ENCODE measurements around the gene TTC39B.
"Not testable (repeated sequence)": the region's sequence is repeated elsewhere in the genome, so short reads cannot be mapped to it uniquely, and the experiment has no call there.

Gene TTC39B

GRCh38 chr9:15268317-15268716 lies 38.7 kb downstream of the TTC39B start:
- DNase-seq (ENCODE audit: low read depth, low spot score), result no peak

GRCh38 chr9:15264918-15265317 lies 42.1 kb downstream of the TTC39B start:
- DNase-seq (ENCODE audit: low read depth, low spot score), result no peak

- DNase-seq (ENCODE audit: low read depth, low spot score), result no peak
Observed at GRCh38 chr9:15262581-15262980, 44.4 kb downstream of the TTC39B start.

- no peak for DNase-seq (ENCODE audit: low read depth, low spot score)
Observed at GRCh38 chr9:15256426-15256825, 50.6 kb downstream of the TTC39B start.

- DNase-seq (ENCODE audit: low read depth, low spot score), result no peak
Observed at GRCh38 chr9:15253786-15254185, 53.2 kb downstream of the TTC39B start.

- DNase-seq (ENCODE audit: low read depth, low spot score), result no peak
Observed at GRCh38 chr9:15253197-15253596, 53.8 kb downstream of the TTC39B start.

GRCh38 chr9:15249981-15250380 lies 57.0 kb downstream of the TTC39B start:
- DNase-seq (ENCODE audit: low read depth, low spot score), result no peak

GRCh38 chr9:15249042-15249818 lies 57.8 kb downstream of the TTC39B start:
- no peak for DNase-seq (ENCODE audit: low read depth, low spot score)

GRCh38 chr9:15248621-15249020 lies 58.4 kb downstream of the TTC39B start:
- no peak for DNase-seq (ENCODE audit: low read depth, low spot score)

- DNase-seq (ENCODE audit: low read depth, low spot score), result no peak
Observed at GRCh38 chr9:15248081-15248480, 58.9 kb downstream of the TTC39B start.

- DNase-seq (ENCODE audit: low read depth, low spot score), result peak; percentile 41
Observed at GRCh38 chr9:15246708-15247107, 60.3 kb downstream of the TTC39B start.

- no peak for DNase-seq (ENCODE audit: low read depth, low spot score)
Observed at GRCh38 chr9:15246243-15246642, 60.8 kb downstream of the TTC39B start.

- DNase-seq (ENCODE audit: low read depth, low spot score), result peak; percentile 53
Observed at GRCh38 chr9:15244001-15244441, 63.0 kb downstream of the TTC39B start.

- DNase-seq (ENCODE audit: low read depth, low spot score), result no peak
Observed at GRCh38 chr9:15243081-15243480, 63.9 kb downstream of the TTC39B start.

GRCh38 chr9:15240927-15241326 lies 66.1 kb downstream of the TTC39B start:
- no peak for DNase-seq (ENCODE audit: low read depth, low spot score)

- no peak for DNase-seq (ENCODE audit: low read depth, low spot score)
Observed at GRCh38 chr9:15239816-15240215, 67.2 kb downstream of the TTC39B start.

- no peak for DNase-seq (ENCODE audit: low read depth, low spot score)
Observed at GRCh38 chr9:15238646-15239045, 68.4 kb downstream of the TTC39B start.

- no peak for DNase-seq (ENCODE audit: low read depth, low spot score)
Observed at GRCh38 chr9:15235658-15236057, 71.4 kb downstream of the TTC39B start.

GRCh38 chr9:15233941-15234490 lies 73.0 kb downstream of the TTC39B start:
- not testable (repeated sequence) for DNase-seq (ENCODE audit: low read depth, low spot score)

- DNase-seq (ENCODE audit: low read depth, low spot score), result not testable (repeated sequence)
Observed at GRCh38 chr9:15232706-15233280, 74.2 kb downstream of the TTC39B start.

- no peak for DNase-seq (ENCODE audit: low read depth, low spot score)
Observed at GRCh38 chr9:15231788-15232635, 75.0 kb downstream of the TTC39B start.

GRCh38 chr9:15229409-15229808 lies 77.6 kb downstream of the TTC39B start:
- no peak for DNase-seq (ENCODE audit: low read depth, low spot score)

Measured in brain pericyte (primary cell).